RPMI8226 (cell line): ENCODE results near the gene SLC10A1.
"Not testable (repeated sequence)": the region's sequence is repeated elsewhere in the genome, so short reads cannot be mapped to it uniquely, and the experiment has no call there.

ENCODE experiments used
- DNase-seq: peaks from one replicate; pipeline ENCODE4 v3.0.0-alpha.2; 2015

The SLC10A1 gene

DNA sequence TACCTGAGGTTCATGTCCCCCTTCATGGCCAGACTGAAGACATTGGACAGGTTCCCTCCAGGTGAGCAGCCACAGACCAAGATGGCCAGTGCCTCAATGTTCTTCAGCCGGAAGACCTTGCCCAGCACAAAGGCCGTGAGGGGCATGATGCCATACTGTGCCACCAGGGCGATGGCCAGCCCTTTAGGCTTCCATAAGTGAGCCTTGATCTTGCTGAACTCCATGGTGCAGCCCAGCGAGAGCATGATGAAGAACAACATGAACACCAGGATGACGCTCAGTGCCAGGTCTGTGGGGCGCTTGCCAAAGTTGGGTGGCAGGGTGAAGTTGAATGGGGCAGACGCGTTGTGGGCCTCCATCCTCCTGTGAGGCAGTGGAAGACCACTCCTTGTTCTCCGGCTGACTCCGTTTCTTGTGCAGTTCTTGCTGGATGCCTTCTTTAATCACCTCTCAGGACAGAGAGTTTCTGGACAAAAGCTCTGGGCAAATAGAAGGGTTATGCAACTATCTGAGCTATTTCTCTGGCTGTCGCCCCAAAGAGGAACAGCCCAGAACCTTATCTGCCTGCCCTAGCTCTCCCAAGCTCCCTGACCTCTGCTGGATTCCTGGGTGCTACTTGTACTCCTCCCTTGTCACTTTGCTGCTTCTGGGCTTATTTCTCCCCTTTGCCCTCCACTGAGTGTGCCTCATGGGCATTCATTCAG lies at the start of gene SLC10A1:
Gene SLC10A1, minus strand, starts transcription at position 445 of the 704 bp plus-strand sequence. Its CDS starts 86 bp downstream, at position 359.
- no peak for DNase-seq

DNA sequence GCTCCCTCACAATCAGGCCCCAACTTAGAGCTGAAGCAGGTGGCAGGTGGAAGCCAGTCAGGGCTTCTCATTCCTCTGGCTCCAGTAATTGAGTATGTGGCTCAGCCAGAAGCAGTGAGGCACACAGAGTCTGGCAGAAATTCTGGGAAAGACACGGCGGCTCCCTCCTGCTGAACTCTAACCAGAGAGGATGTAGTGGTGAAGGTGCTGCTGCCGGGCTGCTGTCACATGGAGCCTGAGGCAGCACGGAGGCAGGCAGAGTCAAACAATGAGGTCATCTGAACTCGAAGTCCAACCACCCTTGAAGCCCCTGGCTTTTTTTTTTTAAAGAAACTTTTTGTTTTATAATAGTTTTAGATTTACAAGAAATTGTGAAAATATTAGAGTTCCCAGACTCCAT lies 48.7 kb upstream of the SLC10A1 start:
- DNase-seq, result no peak

DNA sequence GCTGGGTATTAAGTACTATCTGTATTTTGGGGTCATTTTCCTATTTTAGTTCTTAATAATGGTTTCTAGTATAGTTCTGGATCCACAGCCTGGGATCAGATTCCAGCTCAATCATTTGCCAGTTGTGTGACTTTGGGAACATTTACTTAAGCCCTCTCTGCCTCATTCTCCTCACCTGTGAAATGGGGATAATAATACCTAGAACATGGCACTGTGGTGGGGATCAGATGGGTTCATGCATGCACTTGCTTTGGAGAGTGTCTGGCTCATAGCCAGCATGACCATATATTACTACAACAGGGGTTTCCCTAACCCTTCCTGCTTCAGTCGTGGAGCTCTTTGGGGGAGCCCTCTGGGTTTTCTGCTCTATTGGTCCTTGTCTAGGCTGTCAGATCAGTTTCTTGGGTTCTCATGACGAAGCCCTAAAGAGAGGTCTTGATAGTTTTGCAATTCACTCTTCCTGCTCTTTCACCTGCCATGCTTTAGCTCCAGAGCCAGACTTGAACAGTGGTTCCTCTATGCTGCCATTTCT lies 48.1 kb upstream of the SLC10A1 start:
- no peak for DNase-seq

DNA sequence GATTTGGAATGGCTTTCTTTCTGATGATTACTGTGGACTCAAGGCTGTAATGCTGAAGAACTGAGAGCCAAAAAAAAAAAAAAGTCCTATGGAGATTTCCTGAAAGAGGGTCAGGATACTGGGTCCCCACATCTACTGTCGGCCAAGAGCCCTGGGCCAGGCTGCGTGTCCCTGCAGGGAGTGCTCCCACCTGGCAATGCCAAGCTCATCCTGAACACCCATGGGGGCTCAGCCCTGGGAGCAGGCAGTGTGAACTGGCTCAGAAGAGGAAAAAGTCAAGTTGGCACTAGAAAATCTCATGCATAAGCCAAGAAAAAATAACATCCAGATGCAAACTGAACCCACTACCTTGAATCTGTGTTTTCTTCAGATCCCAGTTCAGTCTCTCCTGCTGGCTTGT lies 47.1 kb upstream of the SLC10A1 start:
- no peak for DNase-seq

DNA sequence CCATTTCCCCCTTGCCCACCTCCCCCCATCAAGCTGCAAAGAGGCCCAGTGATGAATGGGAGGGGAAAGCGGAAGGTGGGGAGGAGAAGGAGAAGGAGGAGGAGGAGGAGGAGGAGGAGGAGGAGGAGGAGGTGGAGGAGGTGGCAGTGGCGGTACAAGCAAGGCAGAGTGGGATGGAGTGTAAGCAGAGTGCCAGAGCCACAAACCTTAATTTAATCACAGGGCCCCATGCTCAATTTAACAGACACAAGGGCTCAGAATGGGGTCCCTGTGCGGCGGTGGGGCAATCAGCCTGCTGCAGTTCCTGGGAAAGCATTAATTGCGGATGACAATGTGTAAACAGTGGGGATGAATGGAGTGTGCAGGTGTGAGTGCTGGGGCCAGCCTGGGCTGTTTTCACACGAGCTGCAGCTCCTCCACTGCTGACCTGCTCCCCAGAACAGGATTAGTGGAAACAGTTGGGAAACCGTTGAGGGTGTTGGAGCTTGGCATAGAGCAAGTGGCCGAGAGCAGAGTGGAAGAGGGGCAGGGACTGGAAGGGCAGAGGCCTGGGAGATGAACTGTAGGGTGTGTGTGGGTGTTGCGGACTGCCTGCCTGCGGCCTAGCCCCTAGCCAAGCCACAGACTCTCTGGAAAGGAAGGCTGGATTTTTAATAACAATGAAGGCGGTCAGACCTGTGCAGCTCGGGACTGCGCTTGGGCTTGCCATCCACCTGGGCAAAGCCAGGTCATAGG lies 45.8 kb upstream of the SLC10A1 start:
- no peak for DNase-seq

DNA sequence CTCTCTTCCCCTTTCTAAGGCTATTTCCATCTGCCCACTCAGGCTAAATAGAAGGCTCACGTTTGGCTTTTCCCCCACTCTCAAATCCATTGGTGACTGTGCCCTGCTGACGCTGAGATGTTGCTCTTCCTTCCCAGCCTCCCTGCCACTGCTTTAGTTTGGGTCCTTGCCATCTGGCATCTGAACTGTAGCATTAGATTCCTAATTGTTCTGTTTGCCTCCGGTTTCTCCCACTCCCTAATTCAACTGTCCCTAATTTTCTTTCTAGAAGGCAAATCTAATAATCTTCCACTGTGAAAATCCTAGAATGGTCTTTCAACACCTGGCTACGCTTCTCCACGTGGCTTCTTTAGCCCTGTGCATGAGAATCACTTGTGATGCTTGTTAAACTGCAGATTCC lies 44.6 kb upstream of the SLC10A1 start:
- no peak for DNase-seq

DNA sequence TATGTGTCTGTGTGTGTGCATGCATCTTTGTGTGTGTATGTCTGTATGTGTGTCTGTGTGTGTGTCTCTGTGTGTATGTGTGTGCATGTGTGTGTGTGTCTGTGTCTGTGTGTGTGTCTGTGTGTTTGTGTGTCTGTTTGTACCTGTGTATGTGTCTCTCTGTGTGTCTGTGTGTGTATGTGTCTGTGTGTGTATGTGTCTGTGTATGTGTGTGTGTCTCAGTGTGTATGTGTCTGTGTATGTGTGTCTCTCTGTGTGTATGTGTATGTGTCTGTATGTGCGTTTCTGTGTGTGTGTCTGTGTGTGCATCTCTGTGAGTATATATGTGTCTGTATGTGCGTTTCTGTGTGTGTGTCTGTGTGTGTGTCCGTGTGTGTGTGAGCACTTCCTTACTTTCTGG lies 42.6 kb upstream of the SLC10A1 start:
- DNase-seq, result no peak

DNA sequence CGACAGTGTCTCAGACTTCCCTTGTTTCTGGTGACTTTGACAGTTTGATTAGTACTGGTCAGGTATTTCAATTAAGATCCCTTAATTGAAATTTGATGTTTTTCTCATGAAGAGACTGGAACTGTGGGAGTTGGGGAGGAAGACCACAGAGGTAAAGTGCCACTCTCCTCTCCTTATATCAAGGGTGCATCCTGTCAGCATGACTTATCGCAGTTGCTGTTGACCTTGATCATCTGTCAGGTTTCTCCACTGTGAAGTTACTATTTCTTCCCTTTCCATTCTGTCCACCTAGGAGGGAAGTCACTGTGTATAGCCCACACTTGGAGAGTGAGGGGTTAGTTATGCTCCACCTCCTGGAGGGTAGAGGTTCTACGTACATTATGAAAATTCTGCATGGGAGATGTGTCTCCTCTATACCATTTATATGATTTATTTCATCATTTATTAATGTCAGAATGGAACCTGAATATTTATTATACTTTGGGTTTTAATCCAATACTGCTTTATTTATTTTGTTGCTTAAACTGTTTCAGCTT lies 41.9 kb upstream of the SLC10A1 start:
- DNase-seq, result no peak

DNA sequence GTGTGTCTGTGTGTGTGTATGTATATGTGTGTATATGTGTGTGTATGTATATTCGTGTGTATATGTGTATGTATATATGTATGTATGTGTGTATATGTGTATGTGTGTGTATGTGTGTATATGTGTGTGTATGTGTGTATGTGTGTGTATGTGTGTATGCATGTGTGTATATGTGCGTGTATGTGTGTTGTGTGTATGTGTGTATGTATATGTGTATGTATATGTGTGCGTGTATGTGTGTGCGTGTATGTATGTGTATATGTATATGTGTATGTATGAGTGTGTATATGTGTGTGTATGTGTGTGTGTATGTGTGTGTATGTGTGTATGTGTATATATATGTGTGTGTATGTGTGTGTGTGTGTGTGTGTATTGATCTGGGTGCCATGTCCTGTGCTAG lies 31.8 kb upstream of the SLC10A1 start:
- DNase-seq, result no peak

DNA sequence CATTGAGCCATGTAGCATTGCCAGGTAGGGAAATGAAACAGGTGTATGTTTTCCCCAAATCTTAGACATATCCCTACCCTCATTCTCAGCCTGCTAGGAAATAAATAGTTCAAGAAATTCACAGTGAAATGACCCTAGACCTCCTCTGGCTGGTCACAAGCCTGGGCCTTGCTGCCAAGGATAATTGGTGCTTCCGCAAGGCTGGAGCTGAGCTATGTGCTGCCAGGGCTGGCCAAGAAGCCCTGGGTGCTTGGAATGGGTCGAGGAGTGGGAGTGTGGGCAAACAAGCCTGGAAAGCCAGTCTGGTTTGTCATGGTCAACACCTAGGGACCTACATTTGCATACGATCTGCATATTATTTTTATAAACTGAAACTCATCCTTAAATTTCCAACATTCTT lies 31.3 kb upstream of the SLC10A1 start:
- no peak for DNase-seq

DNA sequence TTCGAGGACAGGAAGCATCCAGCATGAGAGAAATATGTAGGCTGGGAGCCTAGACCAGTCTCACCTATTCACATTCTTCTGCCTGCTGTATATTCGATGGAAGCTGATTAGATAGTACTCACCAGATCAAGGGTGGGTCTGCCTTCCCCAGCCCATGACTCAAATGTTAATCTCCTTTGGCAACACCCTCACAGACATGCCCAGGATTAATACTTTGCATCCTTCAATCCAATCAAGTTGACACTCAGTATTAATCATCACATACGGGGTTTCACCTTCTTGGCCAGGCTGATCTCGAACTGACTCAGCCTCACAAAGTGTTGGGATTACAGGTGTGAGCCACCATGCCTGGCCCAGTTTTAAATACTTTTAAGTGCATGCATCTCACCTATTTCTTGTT lies 30.5 kb upstream of the SLC10A1 start:
- no peak for DNase-seq

DNA sequence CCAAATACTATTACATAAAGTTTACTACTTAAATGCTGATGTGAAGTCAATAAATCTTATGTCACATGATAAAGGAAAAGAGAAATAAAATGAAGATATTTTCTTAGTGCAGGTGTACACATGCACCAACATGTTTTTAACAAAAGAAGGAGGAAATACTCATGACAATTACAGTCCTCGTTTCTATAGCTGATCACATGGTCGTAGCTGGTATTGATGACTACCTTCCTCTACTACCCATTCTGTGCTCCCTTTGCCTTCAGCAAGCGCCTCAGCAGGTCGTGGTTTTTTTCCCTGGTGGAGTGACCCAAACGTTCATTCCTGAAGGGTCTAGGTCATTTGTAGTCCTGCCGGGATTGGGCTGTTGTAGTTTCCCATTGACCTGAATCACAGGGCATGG lies 25.4 kb upstream of the SLC10A1 start:
- DNase-seq, result no peak

DNA sequence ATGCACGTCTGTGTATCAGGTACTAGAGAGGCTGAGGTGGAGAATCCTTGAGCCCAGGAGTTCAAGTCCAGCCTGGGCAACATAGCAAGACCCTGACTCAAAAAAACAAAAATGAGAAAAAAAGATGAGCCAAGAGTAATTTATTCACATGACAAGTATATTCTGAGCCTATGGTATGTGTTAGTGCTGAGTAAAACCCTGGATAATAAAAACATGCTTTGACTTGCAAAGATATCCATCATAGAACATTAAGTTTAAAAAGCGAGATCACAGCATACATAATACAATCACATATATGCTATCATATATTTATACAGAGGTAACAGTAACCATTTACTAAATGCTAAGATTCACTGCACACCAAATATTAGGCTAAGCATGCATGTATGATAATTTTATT lies 23.9 kb upstream of the SLC10A1 start:
- DNase-seq, result no peak

DNA sequence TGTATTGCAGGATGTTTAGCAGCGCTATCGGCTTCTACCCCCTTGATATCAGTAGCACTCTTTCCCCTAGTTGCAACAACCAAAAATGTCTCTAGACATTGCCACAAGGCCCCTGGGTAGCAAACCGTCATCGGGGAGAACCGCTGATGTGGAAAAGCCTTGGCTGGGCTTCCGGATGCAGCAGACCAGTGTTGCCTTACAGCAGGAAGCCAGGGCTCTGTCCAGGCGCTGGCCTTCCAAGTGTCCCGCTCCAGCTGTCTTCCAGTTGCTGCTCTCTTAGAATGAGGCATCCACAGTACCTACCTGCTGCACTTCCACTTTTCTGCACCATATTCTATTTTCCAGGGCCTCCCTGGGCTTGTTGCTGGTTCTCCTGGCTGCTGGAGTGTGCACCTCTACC lies 22.6 kb upstream of the SLC10A1 start:
- no peak for DNase-seq

DNA sequence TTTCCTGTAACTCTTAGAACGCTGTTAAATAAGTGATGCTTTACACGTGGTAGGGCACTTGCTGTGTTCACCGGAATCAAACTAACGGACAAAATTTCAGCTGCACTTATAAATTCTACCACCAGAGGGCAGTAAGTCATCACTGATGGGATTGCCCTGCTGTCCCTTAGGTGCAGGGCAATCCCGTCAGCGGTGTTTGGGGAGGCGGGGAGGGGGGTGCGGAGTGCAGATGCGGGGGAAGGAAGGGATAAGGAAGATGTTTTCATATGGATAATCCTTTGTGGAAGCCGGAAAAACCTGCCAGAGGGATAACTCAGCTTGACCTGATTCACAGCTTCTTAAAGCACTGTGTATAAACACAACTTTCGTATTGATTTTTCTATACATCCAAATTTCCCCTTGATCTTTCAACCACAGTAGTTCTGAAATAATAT lies 21.7 kb upstream of the SLC10A1 start:
- DNase-seq, result peak; percentile 70

DNA sequence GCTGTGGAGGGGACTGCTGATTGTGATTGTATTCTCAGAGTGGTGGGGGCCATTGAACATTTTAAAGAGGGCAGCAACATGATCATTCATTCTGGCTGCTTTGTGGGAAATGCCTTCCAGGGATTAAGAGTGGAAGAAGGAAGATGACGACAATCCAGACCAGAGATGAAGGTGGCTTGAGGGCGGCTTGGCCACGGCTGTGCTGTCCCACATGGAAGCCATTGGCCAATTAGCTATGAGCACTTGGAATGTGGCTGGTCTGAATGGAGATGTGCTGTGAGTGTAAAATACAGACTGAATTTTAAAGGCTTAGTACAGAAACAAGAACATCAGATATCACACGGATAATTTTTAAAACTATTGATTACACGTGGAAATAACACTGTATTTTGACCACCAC lies 19.2 kb upstream of the SLC10A1 start:
- DNase-seq, result no peak

DNA sequence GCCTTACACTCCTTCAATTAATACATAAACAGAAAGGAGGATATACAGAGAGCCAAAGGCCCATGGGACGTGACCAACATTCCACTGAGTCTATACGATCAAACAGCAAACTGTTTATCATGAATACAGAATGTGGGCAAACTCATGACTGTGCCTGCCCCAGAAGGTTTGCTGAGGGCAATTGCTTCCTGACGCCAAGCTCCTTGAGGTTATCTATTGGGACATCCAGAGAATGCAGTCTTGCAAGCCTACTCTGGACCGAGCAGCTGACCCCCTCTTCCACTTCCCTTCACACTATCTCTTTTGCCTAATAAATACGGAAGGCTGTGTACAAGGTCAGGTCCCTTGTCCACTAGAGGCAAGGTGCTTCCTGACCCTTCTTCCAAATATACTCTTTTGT lies 18.5 kb upstream of the SLC10A1 start:
- DNase-seq, result no peak

DNA sequence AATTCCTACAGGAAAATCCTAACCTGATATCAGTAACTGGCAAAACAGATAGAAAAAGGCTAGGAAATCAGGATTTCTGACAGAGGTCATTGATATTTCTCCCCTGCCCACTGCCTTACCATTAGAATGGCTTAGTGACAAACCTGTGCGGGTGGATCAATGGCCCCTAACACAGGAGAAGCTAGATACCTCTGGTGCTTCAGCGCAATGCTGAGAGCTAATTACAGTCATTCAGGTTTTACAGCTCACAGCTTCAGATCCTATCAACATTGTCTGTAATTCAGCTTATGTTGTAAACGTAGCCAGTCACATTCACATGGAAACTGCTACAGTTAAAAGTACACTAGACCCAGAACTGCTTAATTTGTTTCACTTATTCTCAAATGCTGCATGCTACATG lies 17.4 kb upstream of the SLC10A1 start:
- no peak for DNase-seq

DNA sequence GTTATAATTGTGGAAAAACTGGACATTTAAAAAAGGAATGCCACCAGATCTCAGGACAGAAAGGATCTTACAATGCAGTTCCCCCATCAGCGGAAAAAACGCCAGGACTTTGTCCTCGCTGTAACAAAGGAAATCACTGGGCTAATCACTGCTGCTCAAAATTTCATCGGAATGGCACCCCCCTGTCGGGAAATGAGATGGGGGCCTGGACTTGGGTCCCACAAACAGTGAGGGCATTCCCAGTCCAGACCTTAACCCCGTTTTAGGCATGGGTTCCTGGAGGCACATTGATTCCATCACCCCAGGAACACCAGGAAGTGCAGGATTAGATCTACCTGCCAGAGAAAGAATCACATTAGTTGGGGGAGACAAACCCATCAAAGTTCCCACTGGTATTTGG lies 16.3 kb upstream of the SLC10A1 start:
- DNase-seq, result not testable (repeated sequence)

DNA sequence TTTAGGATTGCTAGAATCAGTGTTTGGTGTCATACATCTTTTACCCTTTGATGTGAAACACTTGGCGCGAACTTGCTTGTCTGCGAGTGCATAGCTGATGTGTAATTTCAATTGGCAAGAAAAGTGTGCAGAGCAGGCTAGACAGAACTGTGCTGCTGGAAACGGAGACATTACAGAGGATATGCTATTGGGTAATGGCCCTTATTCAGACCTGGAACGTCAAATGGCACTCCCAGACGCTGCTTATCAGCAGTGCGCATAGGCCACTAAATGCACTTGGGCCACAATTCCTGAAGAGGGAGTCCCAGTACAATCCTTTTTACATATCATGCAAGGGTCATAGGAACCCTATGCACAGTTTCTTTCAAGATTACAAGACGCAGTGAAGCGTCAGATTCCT lies 15.7 kb upstream of the SLC10A1 start:
- peak; percentile 11 for DNase-seq

DNA sequence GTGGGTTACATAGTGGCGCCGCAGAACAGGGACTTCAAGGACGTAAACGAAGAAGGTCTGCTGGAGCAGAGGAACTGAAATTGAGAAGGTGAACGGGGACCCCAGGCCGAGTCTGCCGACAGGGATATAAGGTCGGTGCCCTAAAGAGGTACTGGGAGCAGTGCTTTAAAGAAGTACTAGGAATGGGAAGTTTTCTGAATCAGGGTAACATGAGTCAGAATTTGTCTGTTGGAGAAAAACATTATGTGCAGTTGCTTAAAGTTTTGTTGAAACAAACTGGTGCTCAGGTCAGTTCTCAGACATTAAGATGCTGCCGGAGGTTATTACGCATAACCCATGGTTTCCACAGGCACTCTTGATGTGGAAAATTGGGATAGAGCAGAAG lies 14.8 kb upstream of the SLC10A1 start:
- no peak for DNase-seq

DNA sequence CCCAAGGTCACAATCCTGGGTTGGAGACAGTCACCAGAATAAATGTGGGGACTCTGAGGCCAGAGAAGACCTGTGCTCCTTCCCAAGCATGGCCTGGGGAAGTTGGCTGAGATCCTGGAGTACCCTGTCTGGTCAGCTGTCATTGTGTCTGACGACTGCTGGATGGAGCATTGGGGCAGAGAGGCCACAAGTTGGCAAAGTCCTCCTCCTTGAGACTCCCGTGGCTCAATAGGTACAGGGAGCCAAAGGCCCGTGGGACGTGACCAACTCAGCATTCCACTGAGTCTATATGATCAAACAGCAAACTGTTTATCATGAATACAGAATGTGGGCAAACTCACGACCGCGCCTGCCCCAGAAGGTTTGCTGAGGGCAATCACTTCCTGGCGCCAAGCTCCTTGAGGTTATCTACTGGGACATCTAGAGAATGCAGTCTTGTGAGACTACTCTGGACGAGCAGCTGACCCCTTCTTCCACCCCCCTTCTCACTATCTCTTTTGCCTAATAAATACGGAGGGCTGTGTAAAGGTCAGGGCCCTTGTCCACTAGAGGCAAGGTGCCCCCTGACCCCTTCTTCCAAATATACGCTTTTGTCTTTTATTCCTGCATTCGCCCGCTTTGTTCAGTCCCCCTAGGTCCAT lies 14.3 kb upstream of the SLC10A1 start:
- no peak for DNase-seq

DNA sequence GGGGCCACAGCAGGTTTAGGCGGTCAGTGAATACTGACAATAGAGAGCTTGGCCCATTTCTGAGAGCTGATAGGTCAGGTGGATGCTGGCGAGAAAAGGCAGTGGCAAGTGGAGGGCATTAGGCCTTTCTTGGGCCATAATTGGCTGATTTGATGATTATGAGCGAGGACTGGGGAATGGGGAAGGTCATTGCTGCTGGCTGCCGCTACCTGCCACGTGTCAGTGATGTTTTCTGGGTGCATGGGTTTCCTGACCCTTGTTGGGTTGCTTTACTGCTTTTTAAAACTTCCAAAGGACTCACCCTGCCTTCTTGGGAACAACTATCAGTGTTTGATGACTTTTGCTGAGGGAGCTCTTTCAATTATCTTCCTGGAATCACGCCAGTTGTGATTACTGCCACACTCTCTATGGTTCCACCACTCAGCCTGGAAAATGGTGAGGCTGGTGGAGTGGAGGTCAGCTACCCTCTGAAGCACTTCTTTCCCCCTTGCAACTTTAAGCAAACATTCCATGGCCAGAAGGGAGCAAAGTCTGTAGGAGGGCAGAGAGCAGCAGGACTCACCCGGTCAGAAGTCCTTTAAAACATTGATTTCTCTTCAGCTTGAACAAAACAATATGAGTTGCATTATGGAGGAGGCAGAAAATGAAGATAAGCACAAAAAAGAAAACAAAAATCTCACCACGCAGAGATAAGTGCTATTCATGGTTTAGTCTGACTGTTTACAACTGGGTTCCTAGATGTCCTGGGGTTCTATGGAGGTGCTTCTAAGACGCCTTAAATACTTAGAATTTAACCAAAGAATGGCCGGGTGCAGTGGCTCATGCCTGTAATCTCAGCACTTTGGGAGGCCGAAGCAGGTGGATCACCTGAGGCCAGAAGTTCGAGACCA lies 12.1 kb upstream of the SLC10A1 start:
- DNase-seq, result no peak
